Measurements from ENCODE around the gene HCST.

DNA sequence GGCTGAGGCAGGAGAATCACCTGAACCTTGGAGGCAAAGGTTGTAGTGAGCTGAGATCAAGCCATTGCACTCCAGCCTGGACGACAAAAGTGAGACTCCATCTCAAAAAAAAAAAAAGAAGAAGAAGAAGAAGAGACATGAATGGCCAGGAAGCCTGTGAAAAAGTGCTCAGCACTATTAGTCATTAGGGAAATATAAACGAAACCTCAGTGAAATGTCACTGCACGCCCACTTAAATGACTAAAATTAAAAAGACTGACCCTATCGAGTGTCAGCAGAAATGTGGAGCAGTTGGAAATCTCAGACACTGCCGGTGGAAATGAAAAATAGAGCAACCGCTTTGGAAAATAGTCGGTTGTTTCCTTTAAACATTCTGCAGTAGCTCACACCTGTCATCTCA lies 11.3 kb downstream of the HCST start:
- TF ChIP-seq, protein P1, sequence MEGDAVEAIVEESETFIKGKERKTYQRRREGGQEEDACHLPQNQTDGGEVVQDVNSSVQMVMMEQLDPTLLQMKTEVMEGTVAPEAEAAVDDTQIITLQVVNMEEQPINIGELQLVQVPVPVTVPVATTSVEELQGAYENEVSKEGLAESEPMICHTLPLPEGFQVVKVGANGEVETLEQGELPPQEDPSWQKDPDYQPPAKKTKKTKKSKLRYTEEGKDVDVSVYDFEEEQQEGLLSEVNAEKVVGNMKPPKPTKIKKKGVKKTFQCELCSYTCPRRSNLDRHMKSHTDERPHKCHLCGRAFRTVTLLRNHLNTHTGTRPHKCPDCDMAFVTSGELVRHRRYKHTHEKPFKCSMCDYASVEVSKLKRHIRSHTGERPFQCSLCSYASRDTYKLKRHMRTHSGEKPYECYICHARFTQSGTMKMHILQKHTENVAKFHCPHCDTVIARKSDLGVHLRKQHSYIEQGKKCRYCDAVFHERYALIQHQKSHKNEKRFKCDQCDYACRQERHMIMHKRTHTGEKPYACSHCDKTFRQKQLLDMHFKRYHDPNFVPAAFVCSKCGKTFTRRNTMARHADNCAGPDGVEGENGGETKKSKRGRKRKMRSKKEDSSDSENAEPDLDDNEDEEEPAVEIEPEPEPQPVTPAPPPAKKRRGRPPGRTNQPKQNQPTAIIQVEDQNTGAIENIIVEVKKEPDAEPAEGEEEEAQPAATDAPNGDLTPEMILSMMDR (conservative IDR thresholded peaks at IDR 0.05; ENCODE audit: low read depth, low read length), result no peak
- TF ChIP-seq EZH2 (IDR thresholded peaks at IDR 0.05; ENCODE audit: low read length, unreplicated experiment), result no peak
